Liver (tissue), 9 donors: ENCODE data around the gene TNFSF4. TPM values are rescaled to one million over a fixed set of nuclear protein-coding genes. Genes with fewer than 3 reads are reported as not detected.

Experiments used
- DNase-seq: peaks from one replicate; pipeline ENCODE4 v3.0.0-alpha.2; 2017; ENCODE audit warnings: low spot score
- H3K27ac ChIP-seq, 2 donors: one replicate each; pipeline ENCODE4 v1.7.0; 2013; ENCODE audit warnings: inconsistent platforms in 2 of 2, low read length in 2 of 2, control low read depth in 1 of 2, low read depth in 1 of 2, mild to moderate bottlenecking in 1 of 2
- H3K27me3 ChIP-seq, 4 donors: one replicate each; pipeline versions ENCODE4 v1.6.1 to v1.7.0; 2013; ENCODE audit warnings: low read length in 3 of 4, inconsistent platforms in 1 of 4, mild to moderate bottlenecking in 1 of 4, moderate library complexity in 1 of 4; ENCODE audit not compliant: control insufficient read depth in 4 of 4, insufficient read depth in 4 of 4
- H3K36me3 ChIP-seq, 4 donors: one replicate each; pipeline versions ENCODE4 v1.6.1 to v1.7.0; 2013; ENCODE audit warnings: low read length in 3 of 4, mild to moderate bottlenecking in 3 of 4, low read depth in 1 of 4, moderate library complexity in 1 of 4; ENCODE audit not compliant: control insufficient read depth in 4 of 4, insufficient read depth in 3 of 4
- H3K4me1 ChIP-seq, 4 donors: one replicate each; pipeline versions ENCODE4 v1.6.1 to v1.7.0; 2013; ENCODE audit warnings: low read length in 3 of 4, mild to moderate bottlenecking in 3 of 4, moderate library complexity in 1 of 4; ENCODE audit not compliant: control insufficient read depth in 4 of 4, insufficient read depth in 4 of 4
- H3K4me3 ChIP-seq, 3 donors: one replicate each; pipeline versions ENCODE4 v1.6.1 to v1.7.0; 2013; ENCODE audit warnings: low read length in 3 of 3, control low read depth in 1 of 3, low read depth in 1 of 3, mild to moderate bottlenecking in 1 of 3
- H3K9ac ChIP-seq, 2 donors: one replicate each; pipeline ENCODE4 v1.7.0; 2013; ENCODE audit warnings: low read length in 2 of 2, mild to moderate bottlenecking in 2 of 2, moderate library complexity in 2 of 2, control low read depth in 1 of 2, low read depth in 1 of 2
- H3K9me3 ChIP-seq, 4 donors: one replicate each; pipeline versions ENCODE4 v1.6.1 to v1.7.0; 2013; ENCODE audit warnings: low read length in 3 of 4; ENCODE audit not compliant: control insufficient read depth in 4 of 4
- EGR1 ChIP-seq, 2 donors: IDR thresholded peaks; 2 replicates each; pipeline ENCODE4 v1.6.1; 2016 to 2018; ENCODE audit warnings: antibody characterized with exemption in 2 of 2, low read depth in 2 of 2
- FOXA1 ChIP-seq: IDR thresholded peaks from 2 replicates; pipeline ENCODE4 v1.6.1; 2016; ENCODE audit warnings: antibody characterized with exemption
- FOXA2 ChIP-seq: IDR thresholded peaks from 2 replicates; pipeline ENCODE4 v1.6.1; 2016; ENCODE audit warnings: antibody characterized with exemption
- GABPA ChIP-seq, 2 donors: IDR thresholded peaks in 1 of 2; conservative IDR thresholded peaks in 1 of 2; 2 replicates each; pipeline ENCODE4 v1.6.1; 2016; ENCODE audit warnings: antibody characterized with exemption in 2 of 2, mild to moderate bottlenecking in 1 of 2, moderate library complexity in 1 of 2
- HNF4A ChIP-seq, 2 donors: conservative IDR thresholded peaks; 2 replicates each; pipeline ENCODE4 v1.6.1; 2016; ENCODE audit warnings: antibody characterized with exemption in 2 of 2, mild to moderate bottlenecking in 2 of 2
- HNF4G ChIP-seq: IDR thresholded peaks from 2 replicates; pipeline ENCODE4 v1.6.1; 2016; ENCODE audit warnings: antibody characterized with exemption
- JUND ChIP-seq, 2 donors: IDR thresholded peaks; 2 replicates each; pipeline ENCODE4 v1.6.1; 2016; ENCODE audit warnings: antibody characterized with exemption in 2 of 2
- NR2F2 ChIP-seq: IDR thresholded peaks from 2 replicates; pipeline ENCODE4 v1.6.1; 2016; ENCODE audit warnings: antibody characterized with exemption
- RAD21 ChIP-seq, 2 donors: IDR thresholded peaks; 2 replicates each; pipeline ENCODE4 v1.6.1; 2016; ENCODE audit warnings: antibody characterized with exemption in 2 of 2, mild to moderate bottlenecking in 2 of 2
- RXRA ChIP-seq, 2 donors: IDR thresholded peaks; 2 replicates each; pipeline ENCODE4 v1.6.1; 2017 to 2018; ENCODE audit warnings: antibody characterized with exemption in 2 of 2, mild to moderate bottlenecking in 1 of 2
- SP1 ChIP-seq: IDR thresholded peaks from 2 replicates; pipeline ENCODE4 v1.6.1; 2018; ENCODE audit warnings: antibody characterized with exemption, mild to moderate bottlenecking
- TAF1 ChIP-seq: conservative IDR thresholded peaks from 2 replicates; pipeline ENCODE4 v1.6.1; 2016; ENCODE audit warnings: antibody characterized with exemption, mild to moderate bottlenecking
- YY1 ChIP-seq: IDR thresholded peaks from 2 replicates; pipeline ENCODE4 v1.6.1; 2016; ENCODE audit warnings: antibody characterized with exemption, mild to moderate bottlenecking
- polyA plus RNA-seq, 2 donors: library from polyadenylated mRNA; stranded (reverse) in 1 of 2; unstranded in 1 of 2; fragments of 200-250 nt in 1 of 2; fragments of >200 nt in 1 of 2; fragmentation: Nextera tagmentation in 1 of 2; extraction: Ambion mirVana in 1 of 2; gene quantifications; one replicate each; pipeline versions ENCODE4 v1.2.1 to v1.2.3, GENCODE V29; 2013 to 2015
- total RNA-seq, 2 donors: library from RNA; depleted of rRNA; stranded (reverse); fragments of >200 nt; gene quantifications; one replicate each; pipeline ENCODE4 v1.2.3, GENCODE V29; 2014
- TF ChIP-seq, protein P1 (sequence below): IDR thresholded peaks from 2 replicates; pipeline ENCODE4 v1.6.1; 2016; ENCODE audit warnings: antibody characterized with exemption
- TF ChIP-seq, protein P2 (sequence below): IDR thresholded peaks from 2 replicates; pipeline ENCODE4 v1.6.1; 2016; ENCODE audit warnings: antibody characterized with exemption, mild to moderate bottlenecking
- TF ChIP-seq, protein P3 (sequence below): IDR thresholded peaks from 2 replicates; pipeline ENCODE4 v1.6.1; 2016; ENCODE audit warnings: antibody characterized with exemption
- TF ChIP-seq, protein P4 (sequence below): IDR thresholded peaks from 2 replicates; pipeline ENCODE4 v1.6.1; 2016; ENCODE audit warnings: antibody characterized with exemption
- TF ChIP-seq, protein P5 (sequence below): fragments of 150-350 bp; IDR thresholded peaks from 2 replicates; pipeline ENCODE4 v1.5.1; 2017; ENCODE audit warnings: improper control_type of control experiment, low read depth, low read length; ENCODE audit not compliant: missing input control
- donor health status: healthy.
- donor health status: healthy.
- donor health status: healthy.
- donor health status: healthy.
- donor health status: healthy.

TNFSF4 gene
- total and polyA plus RNA-seq, 4 donors = 0.18 to 2.1 (median 0.45) TPM

DNA sequence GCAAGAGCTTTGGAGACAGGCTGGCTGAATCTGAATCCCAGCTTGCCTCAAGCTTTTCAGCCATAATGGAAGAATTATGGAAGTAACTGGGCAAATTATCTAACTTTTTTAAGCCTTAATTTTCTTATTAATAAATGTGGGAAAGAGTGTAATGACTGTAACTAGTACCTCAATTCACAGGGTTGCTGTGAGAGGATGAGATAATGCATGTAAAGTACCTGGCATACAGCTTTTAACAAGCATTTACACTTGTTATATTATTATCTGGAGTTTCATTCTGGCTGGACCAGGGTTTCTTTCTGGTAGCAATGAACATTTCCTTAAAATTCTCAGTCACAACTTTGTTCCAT lies 15.9 kb upstream of the TNFSF4 start:
- no peak for DNase-seq
- TF ChIP-seq HNF4A (conservative IDR thresholded peaks at IDR 0.05) = no peak
- TF ChIP-seq JUND (IDR thresholded peaks at IDR 0.05) = no peak
- TF ChIP-seq SP1 = no peak
- no peak for TF ChIP-seq HNF4G
- TF ChIP-seq FOXA1 = no peak
- TF ChIP-seq RAD21 (IDR thresholded peaks at IDR 0.05) = no peak
- TF ChIP-seq RXRA (IDR thresholded peaks at IDR 0.05) = no peak
- TF ChIP-seq, protein P1, sequence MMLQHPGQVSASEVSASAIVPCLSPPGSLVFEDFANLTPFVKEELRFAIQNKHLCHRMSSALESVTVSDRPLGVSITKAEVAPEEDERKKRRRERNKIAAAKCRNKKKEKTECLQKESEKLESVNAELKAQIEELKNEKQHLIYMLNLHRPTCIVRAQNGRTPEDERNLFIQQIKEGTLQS = no peak
- no peak for TF ChIP-seq EGR1 (IDR thresholded peaks at IDR 0.05; ENCODE audit: low read depth in 2 of 2)
- TF ChIP-seq GABPA (IDR thresholded peaks at IDR 0.05 in 1 of 2, conservative IDR thresholded peaks at IDR 0.05 in 1 of 2) = no peak
- TF ChIP-seq, protein P2, sequence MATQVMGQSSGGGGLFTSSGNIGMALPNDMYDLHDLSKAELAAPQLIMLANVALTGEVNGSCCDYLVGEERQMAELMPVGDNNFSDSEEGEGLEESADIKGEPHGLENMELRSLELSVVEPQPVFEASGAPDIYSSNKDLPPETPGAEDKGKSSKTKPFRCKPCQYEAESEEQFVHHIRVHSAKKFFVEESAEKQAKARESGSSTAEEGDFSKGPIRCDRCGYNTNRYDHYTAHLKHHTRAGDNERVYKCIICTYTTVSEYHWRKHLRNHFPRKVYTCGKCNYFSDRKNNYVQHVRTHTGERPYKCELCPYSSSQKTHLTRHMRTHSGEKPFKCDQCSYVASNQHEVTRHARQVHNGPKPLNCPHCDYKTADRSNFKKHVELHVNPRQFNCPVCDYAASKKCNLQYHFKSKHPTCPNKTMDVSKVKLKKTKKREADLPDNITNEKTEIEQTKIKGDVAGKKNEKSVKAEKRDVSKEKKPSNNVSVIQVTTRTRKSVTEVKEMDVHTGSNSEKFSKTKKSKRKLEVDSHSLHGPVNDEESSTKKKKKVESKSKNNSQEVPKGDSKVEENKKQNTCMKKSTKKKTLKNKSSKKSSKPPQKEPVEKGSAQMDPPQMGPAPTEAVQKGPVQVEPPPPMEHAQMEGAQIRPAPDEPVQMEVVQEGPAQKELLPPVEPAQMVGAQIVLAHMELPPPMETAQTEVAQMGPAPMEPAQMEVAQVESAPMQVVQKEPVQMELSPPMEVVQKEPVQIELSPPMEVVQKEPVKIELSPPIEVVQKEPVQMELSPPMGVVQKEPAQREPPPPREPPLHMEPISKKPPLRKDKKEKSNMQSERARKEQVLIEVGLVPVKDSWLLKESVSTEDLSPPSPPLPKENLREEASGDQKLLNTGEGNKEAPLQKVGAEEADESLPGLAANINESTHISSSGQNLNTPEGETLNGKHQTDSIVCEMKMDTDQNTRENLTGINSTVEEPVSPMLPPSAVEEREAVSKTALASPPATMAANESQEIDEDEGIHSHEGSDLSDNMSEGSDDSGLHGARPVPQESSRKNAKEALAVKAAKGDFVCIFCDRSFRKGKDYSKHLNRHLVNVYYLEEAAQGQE = no peak
- TF ChIP-seq, protein P3, sequence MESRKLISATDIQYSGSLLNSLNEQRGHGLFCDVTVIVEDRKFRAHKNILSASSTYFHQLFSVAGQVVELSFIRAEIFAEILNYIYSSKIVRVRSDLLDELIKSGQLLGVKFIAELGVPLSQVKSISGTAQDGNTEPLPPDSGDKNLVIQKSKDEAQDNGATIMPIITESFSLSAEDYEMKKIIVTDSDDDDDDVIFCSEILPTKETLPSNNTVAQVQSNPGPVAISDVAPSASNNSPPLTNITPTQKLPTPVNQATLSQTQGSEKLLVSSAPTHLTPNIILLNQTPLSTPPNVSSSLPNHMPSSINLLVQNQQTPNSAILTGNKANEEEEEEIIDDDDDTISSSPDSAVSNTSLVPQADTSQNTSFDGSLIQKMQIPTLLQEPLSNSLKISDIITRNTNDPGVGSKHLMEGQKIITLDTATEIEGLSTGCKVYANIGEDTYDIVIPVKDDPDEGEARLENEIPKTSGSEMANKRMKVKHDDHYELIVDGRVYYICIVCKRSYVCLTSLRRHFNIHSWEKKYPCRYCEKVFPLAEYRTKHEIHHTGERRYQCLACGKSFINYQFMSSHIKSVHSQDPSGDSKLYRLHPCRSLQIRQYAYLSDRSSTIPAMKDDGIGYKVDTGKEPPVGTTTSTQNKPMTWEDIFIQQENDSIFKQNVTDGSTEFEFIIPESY = no peak
- TF ChIP-seq, protein P4, sequence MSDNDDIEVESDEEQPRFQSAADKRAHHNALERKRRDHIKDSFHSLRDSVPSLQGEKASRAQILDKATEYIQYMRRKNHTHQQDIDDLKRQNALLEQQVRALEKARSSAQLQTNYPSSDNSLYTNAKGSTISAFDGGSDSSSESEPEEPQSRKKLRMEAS = no peak
- TF ChIP-seq TAF1 = no peak
- TF ChIP-seq FOXA2 = no peak
- TF ChIP-seq, protein P5, sequence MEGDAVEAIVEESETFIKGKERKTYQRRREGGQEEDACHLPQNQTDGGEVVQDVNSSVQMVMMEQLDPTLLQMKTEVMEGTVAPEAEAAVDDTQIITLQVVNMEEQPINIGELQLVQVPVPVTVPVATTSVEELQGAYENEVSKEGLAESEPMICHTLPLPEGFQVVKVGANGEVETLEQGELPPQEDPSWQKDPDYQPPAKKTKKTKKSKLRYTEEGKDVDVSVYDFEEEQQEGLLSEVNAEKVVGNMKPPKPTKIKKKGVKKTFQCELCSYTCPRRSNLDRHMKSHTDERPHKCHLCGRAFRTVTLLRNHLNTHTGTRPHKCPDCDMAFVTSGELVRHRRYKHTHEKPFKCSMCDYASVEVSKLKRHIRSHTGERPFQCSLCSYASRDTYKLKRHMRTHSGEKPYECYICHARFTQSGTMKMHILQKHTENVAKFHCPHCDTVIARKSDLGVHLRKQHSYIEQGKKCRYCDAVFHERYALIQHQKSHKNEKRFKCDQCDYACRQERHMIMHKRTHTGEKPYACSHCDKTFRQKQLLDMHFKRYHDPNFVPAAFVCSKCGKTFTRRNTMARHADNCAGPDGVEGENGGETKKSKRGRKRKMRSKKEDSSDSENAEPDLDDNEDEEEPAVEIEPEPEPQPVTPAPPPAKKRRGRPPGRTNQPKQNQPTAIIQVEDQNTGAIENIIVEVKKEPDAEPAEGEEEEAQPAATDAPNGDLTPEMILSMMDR = no peak
- TF ChIP-seq YY1 = no peak
- TF ChIP-seq NR2F2 = no peak
- Histone ChIP-seq H3K27ac (no peak overlapping the region), H3K9me3 (no peaks in the 10 kb centered on the region), H3K4me3 (no peak overlapping the region), H3K36me3 (peaks cover 0 to 2% (median 0%) of the 10 kb centered on the region in 4 donors), H3K27me3 (no peaks in the 10 kb centered on the region), H3K4me1 (no peaks in the 10 kb centered on the region), H3K9ac (no peak overlapping the region)
